GM19025 (cell line): Measurements from ENCODE around the gene TMEM30A.

Experiments
- ATAC-seq: cut with Tn5 transposase; IDR thresholded peaks from one replicate; pipeline ENCODE4 v1.9.1; 2021; ENCODE audit warnings: mild to moderate bottlenecking, low read depth, moderate library complexity; ENCODE audit not compliant: unreplicated experiment

TMEM30A gene

GRCh38 chr6:75221116-75221515, 63.5 kb downstream of the TMEM30A start:
- no peak for ATAC-seq

- no peak for ATAC-seq
These were observed 64.2 kb downstream of the TMEM30A start for GRCh38 chr6:75220357-75220756.

- ATAC-seq = no peak
These were observed 65.3 kb downstream of the TMEM30A start for GRCh38 chr6:75219263-75219662.

DNA sequence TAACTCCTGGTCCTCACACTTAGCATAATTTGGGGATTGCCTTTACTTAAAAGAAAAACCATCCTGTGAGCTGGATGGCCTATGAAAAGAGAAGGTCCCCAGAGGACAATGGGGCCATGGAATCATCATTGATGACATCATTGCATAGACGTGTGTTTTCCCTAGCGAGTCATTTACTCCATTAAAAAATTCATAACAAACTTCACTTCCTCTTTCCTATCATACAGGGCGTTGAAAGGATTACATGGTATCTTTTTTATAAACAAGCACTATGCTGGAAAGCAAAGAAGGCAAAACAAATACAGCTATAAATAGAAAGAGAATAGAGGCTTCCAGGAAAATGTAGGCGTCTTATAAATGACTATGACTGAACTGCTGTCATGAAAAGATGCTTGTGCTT, 67.4 kb downstream of the TMEM30A start:
- ATAC-seq = no peak

DNA sequence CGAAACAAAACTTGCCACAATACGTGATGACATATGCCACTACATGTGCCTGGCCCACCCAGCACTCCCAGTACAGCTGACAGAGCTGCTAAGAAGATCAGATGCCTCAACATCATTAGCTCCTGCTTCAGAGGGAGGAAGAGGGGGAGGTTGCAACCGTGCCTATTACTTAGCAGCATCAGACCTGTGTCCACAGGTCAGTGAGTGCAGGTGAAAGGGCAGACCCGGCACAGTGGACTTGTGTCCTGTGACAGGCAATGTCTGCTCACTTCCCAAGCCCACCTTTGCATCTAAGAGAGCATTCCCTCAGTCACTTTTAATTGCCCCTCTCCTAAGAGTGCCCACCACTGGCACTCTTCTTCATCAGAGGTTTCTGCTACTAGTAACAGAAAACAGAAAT, 69.3 kb downstream of the TMEM30A start:
- ATAC-seq = no peak

- ATAC-seq = no peak
These were observed 70.9 kb downstream of the TMEM30A start for GRCh38 chr6:75213732-75214131.

GRCh38 chr6:75213112-75213511, 71.5 kb downstream of the TMEM30A start:
- ATAC-seq = no peak

GRCh38 chr6:75211920-75212590, 72.5 kb downstream of the TMEM30A start:
- ATAC-seq = no peak

GRCh38 chr6:75210885-75211739, 73.5 kb downstream of the TMEM30A start:
- no peak for ATAC-seq

DNA sequence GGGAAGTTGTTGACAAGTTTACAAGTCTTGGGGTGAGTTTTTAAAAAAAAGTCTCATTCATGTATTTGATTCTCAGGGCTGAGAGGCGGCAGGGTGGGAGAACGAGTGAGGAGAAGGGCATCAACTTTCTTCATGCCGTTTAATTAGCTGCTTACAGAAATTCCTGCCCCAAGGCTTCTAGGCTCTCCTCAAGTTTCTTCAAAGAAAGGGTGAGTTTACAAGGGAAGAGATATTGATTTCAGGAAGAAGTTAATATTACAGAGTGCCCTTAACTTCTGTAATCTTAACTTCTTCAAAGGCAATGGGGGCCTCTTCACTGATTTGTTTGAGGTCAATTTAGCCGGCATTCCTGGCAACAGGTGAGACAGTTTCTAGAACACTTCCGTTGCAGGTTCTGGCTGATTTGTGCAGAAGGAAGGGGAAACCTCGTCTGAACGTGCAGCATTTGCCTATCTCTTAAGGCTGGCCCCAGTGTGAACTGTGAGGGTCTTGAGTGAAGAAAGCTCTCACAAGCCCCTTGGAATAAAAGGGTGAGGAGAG, 75.3 kb downstream of the TMEM30A start:
- ATAC-seq = no peak

GRCh38 chr6:75208298-75209183, 76.1 kb downstream of the TMEM30A start:
- ATAC-seq = peak; percentile 67

- no peak for ATAC-seq
These were observed 77.8 kb downstream of the TMEM30A start for GRCh38 chr6:75206576-75207342.

DNA sequence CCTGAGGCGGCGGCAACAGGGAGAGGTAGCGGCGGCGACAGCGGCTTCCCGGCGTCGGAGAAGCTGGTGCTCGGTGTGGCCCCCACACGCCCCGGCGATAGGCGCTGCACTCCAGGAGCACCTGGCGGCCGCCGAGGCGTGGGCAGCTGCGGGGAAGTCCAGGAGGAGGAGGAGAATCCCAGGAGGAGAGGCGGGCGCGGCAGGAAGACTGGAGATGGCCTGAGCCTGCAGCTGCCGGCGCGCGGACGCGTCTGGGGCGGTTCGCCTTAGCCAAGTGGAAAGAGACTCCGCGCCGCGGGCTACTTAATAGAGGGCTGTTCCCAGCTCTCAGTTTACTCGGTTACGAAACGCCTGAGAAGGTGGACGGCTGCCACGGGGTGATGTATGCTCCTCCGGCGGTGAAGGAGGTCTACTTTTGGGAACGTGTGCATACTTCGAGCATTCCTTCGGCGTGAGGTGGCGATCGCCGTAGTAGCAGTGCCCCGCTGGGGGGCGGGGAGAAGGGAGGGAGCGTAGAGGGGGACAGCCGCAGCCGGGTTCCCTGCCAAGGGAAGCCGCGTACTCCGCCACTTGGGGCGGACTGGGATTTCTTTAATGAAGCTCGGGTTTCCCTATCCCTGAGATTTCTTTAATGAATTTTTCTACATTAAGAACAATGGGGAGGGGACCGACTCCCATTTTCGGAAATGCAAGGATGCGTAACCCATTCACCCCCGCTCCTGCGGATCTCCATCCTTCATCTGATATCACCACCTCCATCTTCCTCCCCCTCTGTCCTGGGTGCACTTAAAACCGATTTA, 78.6 kb downstream of the TMEM30A start, which contains the start of gene COL12A1:
Gene COL12A1, minus strand, starts transcription at position 278 of the 800 bp plus-strand sequence. CDS start 3,261 bp downstream, outside the sequence.
- ATAC-seq = no peak

DNA sequence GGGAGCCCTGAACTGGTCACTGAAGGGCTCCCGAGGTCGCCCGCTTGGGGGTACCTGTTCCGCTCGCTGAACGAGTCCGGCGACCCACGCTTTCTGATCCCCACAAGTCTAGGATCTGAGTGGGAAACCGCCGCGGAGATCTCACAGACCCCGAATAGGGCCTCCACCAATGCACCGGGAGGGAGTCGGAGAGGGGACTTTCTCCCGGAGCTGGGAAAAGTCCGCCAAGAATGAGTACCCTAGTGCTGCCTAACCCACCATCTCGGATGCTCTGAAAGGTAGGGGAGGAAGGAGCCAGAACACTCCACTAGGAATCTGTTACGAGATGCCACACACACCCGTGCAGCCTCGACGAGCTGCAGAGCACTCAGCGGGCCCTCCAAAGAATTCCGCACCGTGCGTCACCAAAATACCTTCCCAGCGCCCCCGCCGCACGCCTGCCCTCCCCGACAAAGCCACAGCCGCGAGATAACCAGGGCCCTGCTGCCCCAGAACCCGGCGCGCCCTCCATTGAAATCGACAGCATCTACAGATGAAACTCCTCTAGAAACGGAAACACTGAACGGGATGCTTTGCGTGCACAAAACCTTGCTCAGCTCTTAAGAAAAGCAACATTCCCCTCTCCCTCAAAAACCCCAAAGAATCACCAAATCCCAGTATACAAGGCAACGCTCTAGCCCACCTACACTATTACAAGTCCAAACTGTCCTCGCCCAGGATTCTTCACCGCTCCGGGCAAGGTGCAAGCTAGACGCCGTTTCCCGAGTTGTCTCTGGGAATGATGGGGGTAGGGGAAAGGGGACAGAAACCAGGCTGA, 79.4 kb downstream of the TMEM30A start:
- ATAC-seq = no peak

- ATAC-seq = no peak
These were observed 80.2 kb downstream of the TMEM30A start for GRCh38 chr6:75204217-75204958.

- no peak for ATAC-seq
These were observed 80.9 kb downstream of the TMEM30A start for GRCh38 chr6:75203721-75204120.
